HG03066 (cell line): ENCODE data around the gene CACHD1.

ENCODE experiments used
- ATAC-seq: cut with Tn5 transposase; IDR thresholded peaks from one replicate; pipeline ENCODE4 v1.9.1; 2021; ENCODE audit warnings: low read depth; ENCODE audit not compliant: unreplicated experiment

Gene CACHD1

DNA sequence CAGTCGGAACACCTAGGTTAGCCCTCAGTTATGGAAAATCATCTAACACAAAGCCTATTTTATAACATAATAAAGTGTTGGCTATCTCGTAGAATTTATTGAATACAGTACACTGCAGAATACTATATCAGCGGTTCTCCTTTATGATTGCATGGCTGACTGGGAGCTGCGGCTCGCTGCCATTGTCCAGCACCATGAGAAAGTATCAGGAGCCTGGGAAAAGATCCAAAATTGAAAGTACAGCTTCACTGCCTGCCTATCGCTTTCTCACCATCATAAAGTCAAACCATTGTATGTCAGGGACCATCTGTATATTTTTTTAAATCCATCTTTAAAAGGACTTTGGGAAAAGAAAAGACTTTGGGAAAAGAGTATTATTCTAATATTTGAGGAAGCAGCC, 163.0 kb downstream of the CACHD1 start:
- no peak for ATAC-seq

DNA sequence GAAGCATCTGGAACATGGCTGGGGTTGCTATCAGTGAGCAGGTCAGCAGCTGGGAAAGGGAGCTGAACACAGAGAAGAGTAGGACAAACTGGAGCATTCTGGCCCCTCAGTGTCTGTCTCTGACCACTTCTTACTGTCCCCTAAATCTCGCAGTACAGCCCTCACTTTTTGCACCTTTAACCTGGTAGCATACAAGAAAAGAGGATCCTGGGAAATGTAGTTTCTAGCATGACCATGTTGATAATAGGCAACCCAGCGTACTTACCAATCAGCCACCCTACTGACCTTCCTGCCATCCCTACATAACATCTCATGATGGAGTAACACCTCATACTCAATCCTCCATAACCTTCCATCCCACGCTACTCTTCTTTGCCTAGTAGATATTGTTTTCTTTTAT, 175.8 kb downstream of the CACHD1 start:
- no peak for ATAC-seq

DNA sequence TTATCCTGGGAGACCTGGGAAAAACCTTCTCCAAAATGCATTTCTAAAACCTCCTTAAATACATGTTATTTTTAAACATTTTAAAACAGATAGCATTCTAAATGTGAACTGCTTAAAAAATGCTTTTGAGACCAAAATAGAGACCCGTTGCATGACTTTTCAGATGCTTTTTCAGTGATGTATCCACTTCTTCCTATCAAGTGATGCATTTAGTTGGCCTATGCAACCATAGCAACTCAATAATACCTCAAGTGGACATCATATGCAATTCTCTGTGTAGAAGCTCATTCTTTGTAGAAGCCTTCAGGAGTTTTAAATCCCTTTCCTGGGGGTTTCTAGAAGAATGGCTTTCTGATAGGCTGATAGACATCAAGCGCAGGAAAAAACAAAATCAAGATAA, 180.5 kb downstream of the CACHD1 start:
- no peak for ATAC-seq

DNA sequence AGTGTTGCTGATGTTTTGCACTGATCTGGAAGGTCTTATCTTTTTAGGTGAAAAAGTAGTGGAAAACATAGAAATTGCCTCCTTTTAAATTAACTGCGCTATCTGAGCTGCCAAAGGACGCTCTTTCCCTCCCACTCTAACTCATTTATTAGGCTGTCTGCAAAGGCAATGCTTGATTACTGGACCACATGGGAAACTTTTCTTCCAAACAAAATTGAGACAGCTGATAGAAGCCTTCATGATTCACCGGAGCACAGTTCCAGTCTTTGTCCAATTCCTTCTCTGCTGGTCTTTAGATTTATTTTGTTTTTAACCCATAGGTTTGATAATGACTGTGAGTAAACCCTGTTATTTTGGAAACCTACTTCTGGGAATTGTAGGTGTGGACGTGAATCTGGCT, 181.9 kb downstream of the CACHD1 start:
- ATAC-seq: no peak

DNA sequence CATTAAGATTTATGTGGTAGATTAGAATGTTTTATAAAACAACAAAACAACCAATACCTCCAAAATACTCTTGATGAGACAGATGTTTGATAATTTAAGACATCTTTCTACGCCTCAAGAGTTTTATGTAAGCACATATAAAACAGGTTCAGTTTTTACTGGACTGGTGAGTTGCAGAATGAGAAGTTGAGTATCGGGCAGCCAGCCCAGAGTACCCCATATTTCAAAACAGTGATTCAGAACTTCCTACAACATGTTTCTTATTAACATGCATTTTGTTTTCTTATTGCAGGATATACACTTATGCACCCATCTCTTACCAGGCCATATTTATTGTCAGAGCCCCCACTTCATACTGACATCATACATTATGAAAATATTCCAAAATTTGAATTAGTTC, 183.5 kb downstream of the CACHD1 start:
- no peak for ATAC-seq

DNA sequence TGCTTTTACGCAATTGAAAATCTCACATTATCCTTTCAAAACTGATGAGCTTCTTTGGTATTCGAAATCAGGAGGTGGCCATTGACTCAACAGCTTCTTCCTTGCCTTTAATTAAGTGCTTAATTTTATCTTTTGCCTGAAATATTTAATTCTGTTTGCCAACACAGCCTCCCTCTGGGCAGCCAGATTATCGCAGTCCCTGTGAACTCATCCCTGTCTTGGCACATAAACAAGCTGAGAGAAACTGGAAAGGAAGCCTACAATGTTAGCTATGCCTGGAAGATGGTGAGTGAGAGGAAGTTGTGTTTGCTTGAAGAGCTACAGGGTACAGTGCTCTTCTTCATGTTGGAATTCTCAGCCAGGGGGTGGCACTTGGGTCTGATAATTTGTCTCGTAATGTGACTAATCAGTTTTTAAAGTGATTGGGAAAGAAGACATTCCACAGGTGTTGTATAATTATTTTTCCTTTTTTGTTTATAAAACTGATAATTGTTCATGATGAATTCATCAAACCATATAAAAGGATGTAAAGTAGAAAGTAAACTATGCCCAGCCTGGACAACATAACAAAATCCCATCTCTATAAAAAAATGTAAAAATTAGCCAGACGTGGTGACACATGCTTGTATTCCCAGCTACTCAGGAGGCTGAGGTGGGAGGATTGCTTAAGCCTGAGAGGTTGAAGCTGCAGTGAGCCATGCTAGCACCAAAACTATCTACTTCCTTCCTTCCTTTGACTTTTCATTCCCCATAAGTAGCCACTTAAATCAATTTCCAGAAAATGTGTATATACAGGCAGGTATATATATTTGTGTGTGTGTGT, 184.8 kb downstream of the CACHD1 start:
- no peak for ATAC-seq

DNA sequence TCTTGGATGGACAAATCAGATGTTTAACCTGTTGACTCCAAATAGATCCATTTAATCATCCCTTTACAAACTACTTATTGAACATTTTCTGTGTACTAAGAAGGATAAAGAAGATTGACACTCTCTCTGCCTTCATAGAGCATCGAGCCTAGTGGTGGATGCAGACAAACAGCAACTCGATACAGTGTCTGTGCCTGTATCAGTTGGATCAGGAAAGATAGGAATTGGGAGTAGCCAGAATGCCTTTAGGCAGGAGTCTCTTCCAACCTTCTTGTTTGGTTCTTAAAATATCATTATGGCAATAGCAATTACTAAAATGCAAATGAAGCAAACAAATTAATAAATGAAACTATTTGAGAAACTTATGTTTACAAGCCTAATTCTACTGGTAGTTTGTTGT, 185.9 kb downstream of the CACHD1 start:
- ATAC-seq: no peak

DNA sequence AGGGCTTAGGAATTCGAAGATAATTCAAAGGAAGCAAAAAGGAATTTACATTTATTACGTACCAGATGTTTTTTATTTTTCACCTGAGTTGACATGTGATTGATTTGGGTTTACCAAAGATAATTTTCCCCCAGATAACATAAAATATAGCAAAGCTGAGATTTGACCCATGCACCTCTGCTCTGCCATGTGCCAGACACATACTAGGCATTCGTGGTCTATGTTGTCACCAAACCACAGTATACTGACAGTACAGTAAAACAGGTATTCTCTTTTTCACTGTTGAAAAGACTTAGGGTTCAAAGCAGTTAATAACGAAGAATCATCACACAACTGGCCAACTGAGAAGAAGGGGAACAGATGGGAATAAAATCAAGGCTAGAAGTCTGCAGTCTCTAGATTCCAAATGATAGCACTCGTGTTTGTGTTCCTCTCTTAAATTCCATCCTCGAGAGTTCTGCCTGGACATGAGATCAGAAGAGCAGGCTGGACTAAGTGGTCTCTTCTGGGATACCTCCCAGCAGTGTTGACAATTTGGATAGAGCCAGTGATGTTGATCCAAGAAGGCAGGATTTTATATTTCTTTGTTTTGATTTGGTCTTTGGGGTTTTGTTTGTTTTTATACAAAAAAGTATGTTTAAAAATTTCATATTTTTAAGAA, 189.7 kb downstream of the CACHD1 start:
- no peak for ATAC-seq

DNA sequence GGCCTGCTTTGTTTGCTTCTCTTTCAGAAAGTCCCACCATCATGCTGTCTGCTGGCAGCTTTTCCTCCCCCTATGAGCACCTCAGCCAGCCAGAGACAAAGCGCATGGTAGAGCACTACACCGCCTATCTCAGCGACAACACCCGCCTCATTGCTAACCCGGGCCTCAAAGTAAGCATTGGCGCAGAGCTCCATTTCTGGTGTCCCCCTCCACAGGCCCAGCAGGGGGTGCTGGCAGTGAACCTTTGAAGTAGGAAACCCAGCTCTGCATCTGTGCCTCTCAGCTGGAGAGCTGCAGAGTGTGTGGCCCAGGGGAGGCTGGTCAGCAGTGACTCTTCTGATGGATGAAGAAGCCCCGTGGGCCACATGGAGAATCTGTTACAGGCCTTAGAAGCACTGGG, 193.7 kb downstream of the CACHD1 start:
- ATAC-seq: no peak

DNA sequence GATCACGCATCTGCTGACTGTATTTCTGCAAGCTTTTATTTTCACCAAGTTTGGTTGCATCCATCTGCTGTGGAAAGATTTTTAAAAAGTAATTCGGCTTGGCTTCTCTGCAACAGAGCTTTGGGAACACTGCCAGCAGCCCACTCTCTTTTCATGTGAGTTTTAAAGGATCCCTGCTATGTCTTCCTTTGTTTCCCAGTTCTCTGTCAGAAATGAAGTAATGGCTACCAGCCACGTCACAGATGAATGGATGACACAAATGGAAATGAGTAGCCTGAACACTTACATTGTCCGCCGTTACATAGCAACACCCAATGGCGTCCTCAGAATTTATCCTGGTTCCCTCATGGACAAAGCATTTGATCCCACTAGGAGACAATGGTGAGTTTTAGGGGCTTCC, 194.4 kb downstream of the CACHD1 start:
- ATAC-seq: no peak

DNA sequence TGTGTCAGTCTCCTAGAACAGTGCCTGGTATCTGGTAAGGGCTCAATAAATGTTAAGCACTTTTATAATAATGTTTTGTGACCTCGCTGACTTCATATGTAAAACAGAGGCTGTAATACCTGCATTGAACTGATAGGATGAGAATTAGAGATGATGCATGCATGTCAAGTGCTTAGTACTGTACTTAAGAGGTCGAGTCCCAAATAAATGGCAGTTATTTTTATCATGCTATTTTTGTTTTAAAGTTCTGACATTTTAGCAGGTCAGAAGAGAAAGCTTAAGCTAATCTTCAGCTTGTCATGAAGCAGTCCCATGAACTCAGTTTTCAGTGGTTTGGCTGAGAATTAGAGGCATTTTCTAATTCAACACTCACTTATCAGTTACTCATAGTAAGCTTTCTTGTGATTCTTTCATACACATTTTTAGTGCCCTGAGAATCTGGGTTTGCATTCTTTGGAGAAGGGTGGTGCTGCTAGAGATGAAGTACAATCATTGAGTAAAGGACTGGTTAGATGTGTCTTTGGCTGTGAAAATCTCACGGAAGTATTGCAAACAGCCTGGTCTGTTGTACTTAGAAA, 199.3 kb downstream of the CACHD1 start:
- no peak for ATAC-seq

DNA sequence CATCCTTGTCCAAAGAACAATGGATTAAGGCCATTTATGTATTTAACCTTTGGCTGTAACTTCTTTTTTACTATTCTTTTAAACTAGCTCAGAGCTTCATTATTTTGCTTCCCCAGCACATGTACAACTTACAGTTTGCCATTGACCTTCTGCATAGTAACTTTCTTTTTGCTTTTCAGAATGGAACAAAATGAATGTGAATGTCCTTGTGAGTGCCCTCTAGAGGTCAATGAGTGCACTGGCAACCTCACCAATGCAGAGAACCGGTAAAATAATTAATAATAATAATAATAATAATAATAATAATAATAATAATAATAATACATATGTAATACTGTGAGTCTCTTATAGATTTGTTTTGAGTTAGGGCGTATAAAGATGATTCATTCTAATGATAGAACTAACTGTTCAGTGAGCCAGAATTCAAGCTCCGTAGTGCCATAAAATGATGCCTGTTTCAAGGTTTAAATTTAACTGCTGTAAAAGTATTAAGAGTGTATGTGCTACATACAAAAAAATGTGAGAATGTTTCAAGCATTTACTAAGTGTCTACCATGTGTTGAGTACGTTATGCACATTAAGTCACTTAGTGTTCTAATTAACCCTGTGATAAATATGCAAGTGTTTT, 205.9 kb downstream of the CACHD1 start:
- no peak for ATAC-seq

DNA sequence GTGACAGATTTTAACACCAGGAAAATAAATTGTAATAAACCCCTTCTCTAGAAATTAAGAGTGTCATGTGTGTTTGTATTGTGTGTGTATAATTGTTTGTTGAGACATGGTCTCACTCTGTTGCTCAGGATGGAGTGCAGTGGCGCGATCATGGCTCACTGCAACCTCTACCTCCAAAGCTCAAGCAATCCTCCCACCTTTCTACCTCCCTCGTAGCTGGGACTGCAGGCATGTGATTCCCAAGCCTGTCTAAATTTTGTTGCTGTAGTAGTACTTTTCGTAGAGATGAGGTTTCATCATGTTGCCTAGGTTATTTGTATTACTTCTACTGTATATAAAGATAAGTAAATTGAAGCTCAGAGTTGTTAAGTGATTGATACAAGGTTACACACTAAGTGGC, 206.5 kb downstream of the CACHD1 start:
- ATAC-seq: no peak

DNA sequence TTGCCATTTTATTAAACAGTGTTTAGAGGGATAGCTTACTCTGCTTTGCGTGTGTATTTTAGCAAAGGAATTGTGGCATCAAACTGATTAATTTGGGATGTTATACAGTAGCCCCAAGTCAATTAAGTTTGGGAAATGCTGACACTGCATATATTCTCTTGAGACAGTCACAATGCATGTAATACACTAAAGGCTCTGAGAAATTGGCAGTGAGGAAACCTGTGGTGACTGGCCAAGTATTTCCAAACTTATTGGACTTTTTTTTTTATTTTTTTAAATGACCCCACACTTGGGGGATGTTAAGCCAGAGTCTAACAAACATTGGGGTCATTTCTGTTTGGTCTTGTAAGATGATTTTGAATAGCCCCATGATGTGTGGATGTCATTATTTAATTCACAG, 207.6 kb downstream of the CACHD1 start:
- ATAC-seq: no peak

DNA sequence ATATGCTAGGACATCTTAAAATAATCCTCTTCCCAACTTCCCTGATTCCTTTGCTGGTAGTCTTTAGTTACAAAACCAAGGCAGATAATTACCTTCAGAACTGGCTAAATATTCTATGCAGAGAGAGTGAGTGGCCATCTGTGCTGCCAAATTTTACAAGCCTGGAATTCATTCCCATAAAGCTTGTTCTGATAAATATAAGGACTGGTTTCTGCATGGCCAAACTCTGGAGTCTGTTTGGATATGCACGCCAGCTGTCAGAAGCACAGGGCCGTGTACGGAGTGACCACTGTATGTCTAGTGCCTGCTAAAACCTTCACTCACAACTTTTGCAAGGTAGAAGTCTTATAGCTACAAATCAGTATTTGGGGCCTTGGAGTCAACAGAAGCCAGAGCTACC, 208.4 kb downstream of the CACHD1 start:
- ATAC-seq: no peak

DNA sequence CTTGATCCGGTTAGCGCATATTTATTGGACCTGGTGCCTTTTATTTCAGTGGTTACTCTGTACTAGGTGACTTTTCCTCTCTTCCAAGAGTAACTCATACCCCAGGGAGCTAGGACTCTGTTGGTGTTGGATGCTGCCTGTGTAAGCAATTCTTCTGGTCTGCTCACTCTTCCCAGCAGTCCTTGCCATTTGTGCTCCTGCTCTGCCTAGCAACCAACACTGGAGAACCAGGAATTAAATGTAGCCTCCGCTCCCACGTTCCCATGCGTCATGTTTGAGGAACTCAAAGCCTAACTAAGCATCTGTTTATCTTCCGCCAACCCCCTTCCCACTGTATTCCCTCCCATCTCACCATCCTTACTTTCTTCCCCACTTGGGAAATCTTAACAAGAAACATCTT, 209.2 kb downstream of the CACHD1 start:
- no peak for ATAC-seq

DNA sequence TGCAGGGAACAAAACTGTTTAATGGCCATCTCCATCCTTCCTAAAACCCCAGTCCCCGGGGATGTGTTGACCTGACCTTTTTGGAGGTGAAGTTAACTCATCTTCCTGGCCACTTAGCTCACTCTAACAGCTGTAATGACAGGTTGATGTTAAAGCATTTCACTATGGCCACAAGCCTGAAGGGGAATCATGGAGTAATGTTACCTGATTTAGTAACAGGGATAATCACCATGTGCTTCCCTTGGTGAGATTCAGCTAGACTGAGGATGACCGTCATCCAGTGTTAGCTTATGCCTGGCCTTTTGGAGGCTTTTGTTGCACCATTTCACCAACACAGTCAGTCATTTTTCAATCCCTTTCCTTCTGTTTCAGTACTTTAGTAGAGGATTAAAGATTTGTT, 210.7 kb downstream of the CACHD1 start:
- ATAC-seq: no peak

DNA sequence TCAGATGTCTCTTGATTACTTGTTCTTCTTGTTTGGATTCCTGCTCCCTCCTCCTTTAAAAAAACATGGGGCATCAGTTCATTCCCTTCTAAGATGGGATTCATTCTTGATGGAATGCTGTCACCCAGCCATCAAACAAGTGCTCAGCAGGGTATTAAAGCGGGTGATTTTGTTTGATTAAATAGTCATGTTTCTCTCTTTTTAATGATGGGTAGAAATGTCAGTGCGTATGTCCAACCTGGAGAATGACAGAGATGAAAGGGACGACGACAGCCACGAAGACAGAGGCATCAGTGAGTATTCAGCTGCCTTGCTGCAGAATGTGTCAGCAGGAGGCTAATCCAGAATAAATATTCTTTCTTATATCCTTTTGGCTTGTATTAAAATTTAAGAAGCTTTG, 211.1 kb downstream of the CACHD1 start:
- ATAC-seq: no peak

DNA sequence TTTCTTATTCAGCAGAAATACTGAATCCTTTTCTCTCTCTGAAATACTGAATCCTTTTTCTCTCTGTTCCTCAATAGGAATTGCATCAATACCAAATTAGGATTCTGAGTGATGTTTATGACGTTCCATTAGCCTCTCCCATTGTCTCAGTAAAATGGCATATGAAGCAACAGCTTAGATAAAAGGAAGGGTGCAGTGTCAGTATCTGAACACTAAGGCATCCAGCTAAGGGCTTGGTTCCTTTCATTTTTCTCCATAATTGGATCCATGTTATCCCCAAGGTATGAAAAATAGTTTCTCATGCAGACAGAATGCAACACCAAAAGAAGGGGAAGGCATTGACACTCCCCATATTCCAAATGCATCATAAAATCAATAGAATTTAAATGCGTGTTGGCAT, 213.5 kb downstream of the CACHD1 start:
- ATAC-seq: no peak

DNA sequence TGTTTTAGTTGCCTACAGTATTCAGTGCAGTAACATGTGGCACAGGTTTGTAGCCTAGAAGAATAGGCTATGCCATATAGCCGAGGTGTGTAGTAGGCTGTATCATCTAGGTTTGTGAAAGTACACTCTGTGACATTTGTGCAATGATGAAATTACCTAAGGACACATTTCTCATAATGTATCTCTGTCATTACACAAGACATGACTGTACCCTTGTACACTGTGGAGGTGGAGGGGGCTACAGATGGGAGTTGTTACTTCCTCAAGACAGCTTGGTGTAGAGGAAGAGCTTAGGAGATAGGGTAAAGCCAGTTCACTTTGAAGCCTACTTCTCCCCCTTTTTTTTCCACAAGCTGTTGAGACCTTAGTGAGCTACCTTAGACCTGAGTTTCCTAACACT, 215.3 kb downstream of the CACHD1 start:
- ATAC-seq: no peak

DNA sequence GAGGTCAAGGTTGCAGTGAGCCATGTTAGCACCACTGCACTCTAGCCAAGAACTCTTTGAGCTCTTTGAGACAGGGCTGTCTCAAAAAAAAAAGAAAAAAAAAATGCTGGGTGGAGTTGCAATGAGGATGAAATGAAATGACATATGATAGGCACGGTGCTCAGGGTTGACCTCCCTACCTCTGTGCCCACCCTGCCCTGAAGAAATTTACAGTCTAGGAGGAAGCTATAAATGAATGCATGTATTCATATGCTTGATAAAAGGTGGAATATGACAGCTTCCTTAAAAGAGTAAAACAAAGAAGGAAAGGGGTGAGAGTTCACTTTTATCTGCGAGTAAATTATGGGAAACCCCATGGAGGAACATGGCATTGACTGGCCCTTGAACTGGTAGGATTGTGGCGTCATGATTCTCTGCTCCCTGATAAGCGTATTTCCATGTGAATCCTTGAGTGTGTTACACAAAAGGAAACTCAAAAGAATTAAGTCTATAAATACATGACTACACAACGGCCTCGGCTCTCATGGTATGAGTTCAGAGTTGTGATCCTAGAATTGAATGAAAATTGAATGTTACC, 215.9 kb downstream of the CACHD1 start:
- ATAC-seq: no peak
